Mammary epithelial cell (primary cell): ENCODE measurements around the gene RARG.

Source experiments
- EZH2 ChIP-seq: IDR thresholded peaks from 2 replicates; pipeline ENCODE4 v1.6.1; 2012; ENCODE audit warnings: low read length, inconsistent platforms, borderline replicate concordance
- TF ChIP-seq, protein P1 (sequence below), 2 donors: IDR thresholded peaks in 1 of 2; conservative IDR thresholded peaks in 1 of 2; 2 replicates each; pipeline ENCODE4 v1.5.1; 2011 to 2012; ENCODE audit warnings: inconsistent platforms in 2 of 2, low read length in 2 of 2, mild to moderate bottlenecking in 2 of 2, control low read depth in 1 of 2, low read depth in 1 of 2; ENCODE audit not compliant: insufficient read depth in 1 of 2; ENCODE audit errors: extremely low read depth in 1 of 2

DNA sequence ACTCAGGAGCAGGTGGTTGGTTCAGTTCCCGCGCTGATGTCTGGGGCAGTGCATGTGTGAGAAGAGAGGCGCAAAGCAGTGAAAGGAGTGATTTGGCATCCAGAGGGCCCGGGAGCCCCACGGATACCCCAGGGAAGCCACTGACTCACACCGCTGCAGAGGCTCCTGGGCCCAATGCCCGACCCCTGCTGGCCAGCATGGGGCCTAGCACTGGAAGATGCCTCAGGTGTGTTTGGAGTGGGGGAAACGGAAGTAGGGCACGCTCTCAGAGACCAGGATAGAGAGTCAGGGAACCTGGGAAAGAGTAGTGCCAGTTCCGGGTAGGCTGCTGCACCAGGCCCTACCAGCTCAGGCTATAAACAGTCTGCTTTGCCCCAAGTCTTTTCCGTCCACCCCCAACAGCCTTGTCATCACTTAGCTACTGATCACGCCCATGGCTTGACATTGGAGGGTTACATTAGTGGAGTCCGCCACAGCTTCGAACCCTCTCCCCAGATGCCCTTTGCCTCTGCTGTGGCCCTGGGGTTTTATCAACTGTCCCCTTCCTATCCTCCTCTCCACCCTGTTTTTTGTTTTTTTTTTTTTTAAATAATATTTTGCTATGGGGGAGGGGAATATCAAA lies 41.8 kb downstream of the RARG start:
- TF ChIP-seq, protein P1, sequence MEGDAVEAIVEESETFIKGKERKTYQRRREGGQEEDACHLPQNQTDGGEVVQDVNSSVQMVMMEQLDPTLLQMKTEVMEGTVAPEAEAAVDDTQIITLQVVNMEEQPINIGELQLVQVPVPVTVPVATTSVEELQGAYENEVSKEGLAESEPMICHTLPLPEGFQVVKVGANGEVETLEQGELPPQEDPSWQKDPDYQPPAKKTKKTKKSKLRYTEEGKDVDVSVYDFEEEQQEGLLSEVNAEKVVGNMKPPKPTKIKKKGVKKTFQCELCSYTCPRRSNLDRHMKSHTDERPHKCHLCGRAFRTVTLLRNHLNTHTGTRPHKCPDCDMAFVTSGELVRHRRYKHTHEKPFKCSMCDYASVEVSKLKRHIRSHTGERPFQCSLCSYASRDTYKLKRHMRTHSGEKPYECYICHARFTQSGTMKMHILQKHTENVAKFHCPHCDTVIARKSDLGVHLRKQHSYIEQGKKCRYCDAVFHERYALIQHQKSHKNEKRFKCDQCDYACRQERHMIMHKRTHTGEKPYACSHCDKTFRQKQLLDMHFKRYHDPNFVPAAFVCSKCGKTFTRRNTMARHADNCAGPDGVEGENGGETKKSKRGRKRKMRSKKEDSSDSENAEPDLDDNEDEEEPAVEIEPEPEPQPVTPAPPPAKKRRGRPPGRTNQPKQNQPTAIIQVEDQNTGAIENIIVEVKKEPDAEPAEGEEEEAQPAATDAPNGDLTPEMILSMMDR (conservative IDR thresholded peaks at IDR 0.05 in 1 of 2, IDR thresholded peaks at IDR 0.05 in 1 of 2; ENCODE audit: extremely low read depth in 1 of 2, insufficient read depth in 1 of 2, low read depth in 1 of 2, low read length in 2 of 2), result peak; percentile 89 to 93
- TF ChIP-seq EZH2, result no peak
